Esophagus squamous epithelium (tissue), 5 donors: ENCODE measurements around the gene THAP11. TPM values are rescaled to one million over a fixed set of nuclear protein-coding genes. Genes with fewer than 3 reads are reported as not detected.
"Not testable (repeated sequence)": the region's sequence is repeated elsewhere in the genome, so short reads cannot be mapped to it uniquely, and the experiment has no call there.

Experiments
- DNase-seq: peaks from one replicate; lab custom pipeline; 2025; lab: John Stamatoyannopoulos, UW
- H3K27ac ChIP-seq, 4 donors: fragments of 200-600 bp; sonication (generic); one replicate each; pipeline ENCODE4 v1.5.1; 2016 to 2019; ENCODE audit warnings: mild to moderate bottlenecking in 1 of 4
- H3K27me3 ChIP-seq, 4 donors: fragments of 200-600 bp; sonication (generic); 1 replicate in 3 of 4; 2 replicates in 1 of 4; pipeline versions ENCODE4 v1.5.1 to v1.6.0; 2017 to 2021; ENCODE audit warnings: antibody characterized with exemption in 1 of 4
- H3K36me3 ChIP-seq, 3 donors: fragments of 200-600 bp; sonication (generic); one replicate each; pipeline ENCODE4 v1.5.1; 2016 to 2019
- H3K4me1 ChIP-seq, 3 donors: fragments of 200-600 bp; sonication (generic); one replicate each; pipeline ENCODE4 v1.5.1; 2017 to 2019
- H3K4me3 ChIP-seq, 4 donors: fragments of 200-600 bp; sonication (generic); 1 replicate in 3 of 4; 2 replicates in 1 of 4; pipeline ENCODE4 v1.5.1; 2016 to 2019; ENCODE audit warnings: mild to moderate bottlenecking in 2 of 4, moderate library complexity in 1 of 4
- H3K9me3 ChIP-seq, 3 donors: fragments of 200-600 bp; sonication (generic); one replicate each; pipeline ENCODE4 v1.5.1; 2016 to 2019
- POLR2A ChIP-seq, 4 donors: fragments of 450-650 bp; IDR thresholded peaks; one replicate each; pipeline ENCODE4 v1.6.1; 2017; ENCODE audit warnings: antibody characterized with exemption in 4 of 4, mild to moderate bottlenecking in 4 of 4, moderate library complexity in 3 of 4
- WGBS, 2 donors: methylation state at CpG; one replicate each; pipeline ENCODE4 v1.1.5; 2018; 5-methylcytosine and 5-hydroxymethylcytosine counted together
- intact Hi-C: fragments of 100-400 bp; cut with DNase I; formaldehyde crosslinking; loops from one replicate; pipeline ENCODE4 v1.15.0; 2022
- total RNA-seq, 4 donors: library from RNA; depleted of rRNA; stranded (reverse); fragments of >200 nt; gene quantifications; one replicate each; pipeline ENCODE4 v1.1.0, GENCODE V29; 2016
- TF ChIP-seq, protein P1 (sequence below), 6 experiments: fragments of 450-650 bp in 4 of 6; fragments of 200-600 bp in 2 of 6; sonication (generic) in 2 of 6; IDR thresholded peaks; one replicate each; pipeline ENCODE4 v1.5.1; 2016 to 2019; ENCODE audit warnings: antibody characterized with exemption in 6 of 6, mild to moderate bottlenecking in 4 of 6, moderate library complexity in 4 of 6
- donor health status: DM: yes; HTN: yes; CAD: no.

Gene THAP11
- total RNA-seq, 4 donors from 2014 or later, result 35.8 to 48.8 (median 42.1) TPM

DNA sequence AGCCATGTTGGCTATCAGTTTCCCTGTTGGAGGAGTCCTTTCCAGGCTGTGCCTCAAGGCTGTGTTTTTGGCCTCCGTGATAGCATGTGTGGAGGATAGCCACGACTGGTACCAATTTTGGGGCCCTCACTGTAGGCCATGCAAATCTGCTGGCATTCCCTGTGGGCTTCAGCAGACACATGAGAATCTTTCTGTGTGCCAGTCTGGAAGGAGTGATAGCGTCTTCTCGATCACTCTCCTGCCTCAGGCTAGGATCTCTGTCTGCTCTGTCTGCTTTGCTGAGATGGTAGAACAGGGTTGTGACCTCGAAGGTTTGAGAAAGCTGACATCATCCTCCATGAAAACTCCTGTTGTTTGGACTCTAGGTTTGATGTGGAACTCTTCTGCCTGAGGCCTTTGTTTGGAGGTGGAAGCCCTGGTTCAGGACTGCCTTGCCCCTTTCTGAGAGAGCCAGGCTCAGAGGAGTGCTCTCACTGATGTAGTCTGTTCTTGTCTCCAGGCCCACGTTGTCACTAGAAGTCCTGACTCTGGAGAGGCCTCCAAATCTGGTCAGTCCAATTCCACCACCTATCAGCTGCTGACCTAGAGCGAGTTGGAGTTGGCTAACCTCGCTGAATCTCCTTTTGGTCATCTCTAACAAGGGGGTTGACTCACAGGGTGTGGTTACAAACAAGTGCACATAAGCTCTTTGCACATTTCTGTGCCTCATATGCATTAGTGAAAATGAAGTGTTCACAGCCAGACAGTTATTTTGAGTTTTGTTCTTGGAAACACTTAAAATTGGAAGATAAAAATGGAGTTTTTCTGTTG lies 18.7 kb downstream of the THAP11 start:
- H3K27ac ChIP-seq, result peak overlapping the region; percentile 63 to 84 (median 73)
- no peaks in the 10 kb centered on the region for H3K9me3 ChIP-seq
- H3K4me1 ChIP-seq, result peaks cover 46 to 83% (median 62%) of the 10 kb centered on the region in 3 donors
- TF ChIP-seq POLR2A (IDR thresholded peaks at IDR 0.05), result no peak
- TF ChIP-seq, protein P1, sequence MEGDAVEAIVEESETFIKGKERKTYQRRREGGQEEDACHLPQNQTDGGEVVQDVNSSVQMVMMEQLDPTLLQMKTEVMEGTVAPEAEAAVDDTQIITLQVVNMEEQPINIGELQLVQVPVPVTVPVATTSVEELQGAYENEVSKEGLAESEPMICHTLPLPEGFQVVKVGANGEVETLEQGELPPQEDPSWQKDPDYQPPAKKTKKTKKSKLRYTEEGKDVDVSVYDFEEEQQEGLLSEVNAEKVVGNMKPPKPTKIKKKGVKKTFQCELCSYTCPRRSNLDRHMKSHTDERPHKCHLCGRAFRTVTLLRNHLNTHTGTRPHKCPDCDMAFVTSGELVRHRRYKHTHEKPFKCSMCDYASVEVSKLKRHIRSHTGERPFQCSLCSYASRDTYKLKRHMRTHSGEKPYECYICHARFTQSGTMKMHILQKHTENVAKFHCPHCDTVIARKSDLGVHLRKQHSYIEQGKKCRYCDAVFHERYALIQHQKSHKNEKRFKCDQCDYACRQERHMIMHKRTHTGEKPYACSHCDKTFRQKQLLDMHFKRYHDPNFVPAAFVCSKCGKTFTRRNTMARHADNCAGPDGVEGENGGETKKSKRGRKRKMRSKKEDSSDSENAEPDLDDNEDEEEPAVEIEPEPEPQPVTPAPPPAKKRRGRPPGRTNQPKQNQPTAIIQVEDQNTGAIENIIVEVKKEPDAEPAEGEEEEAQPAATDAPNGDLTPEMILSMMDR (IDR thresholded peaks at IDR 0.05), result no peak
- DNase-seq, result no peak
- intact Hi-C loops, result no loop called here
- no peak overlapping the region for H3K4me3 ChIP-seq
- WGBS, 2 donors, result 61 to 63% methylated on average over 6 to 8 of the region's 8 CpGs
- H3K36me3 ChIP-seq, result peaks cover 0 to 10% (median 4%) of the 10 kb centered on the region in 3 donors
- H3K27me3 ChIP-seq, result no peaks in the 10 kb centered on the region

DNA sequence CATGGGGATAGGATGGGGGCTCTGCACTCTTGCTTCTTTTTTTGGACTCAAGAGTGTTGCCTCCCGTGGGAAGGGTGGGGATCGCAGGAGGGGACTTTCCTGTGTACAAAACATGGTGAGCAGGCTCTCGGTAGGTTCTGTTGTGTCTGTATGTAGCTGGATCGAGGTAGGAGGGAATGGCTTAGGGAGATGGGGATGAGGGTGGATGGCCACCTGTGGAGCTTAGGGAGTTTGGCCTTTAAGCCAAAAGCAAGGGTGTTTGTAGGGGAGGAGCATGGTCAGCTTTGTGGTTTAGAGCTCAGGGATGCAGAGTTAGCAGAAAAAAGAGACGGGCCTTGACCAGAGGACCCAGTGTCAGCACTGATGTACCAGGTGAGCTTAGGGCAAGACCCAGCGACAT lies 19.8 kb downstream of the THAP11 start:
- WGBS, 2 donors, result 88% methylated on average over 5 to 6 of the region's 6 CpGs
- H3K27me3 ChIP-seq, result no peaks in the 10 kb centered on the region
- H3K27ac ChIP-seq, result peak overlapping the region; percentile 63 to 84 (median 73)
- H3K9me3 ChIP-seq, result no peaks in the 10 kb centered on the region
- no peak overlapping the region for H3K4me3 ChIP-seq
- TF ChIP-seq, protein P1 (IDR thresholded peaks at IDR 0.05), result no peak
- TF ChIP-seq POLR2A (IDR thresholded peaks at IDR 0.05), result no peak
- DNase-seq, result no peak
- intact Hi-C loops, result no loop called here
- H3K36me3 ChIP-seq, result peaks cover 0 to 20% (median 4%) of the 10 kb centered on the region in 3 donors
- peaks cover 40 to 72% (median 60%) of the 10 kb centered on the region in 3 donors for H3K4me1 ChIP-seq

DNA sequence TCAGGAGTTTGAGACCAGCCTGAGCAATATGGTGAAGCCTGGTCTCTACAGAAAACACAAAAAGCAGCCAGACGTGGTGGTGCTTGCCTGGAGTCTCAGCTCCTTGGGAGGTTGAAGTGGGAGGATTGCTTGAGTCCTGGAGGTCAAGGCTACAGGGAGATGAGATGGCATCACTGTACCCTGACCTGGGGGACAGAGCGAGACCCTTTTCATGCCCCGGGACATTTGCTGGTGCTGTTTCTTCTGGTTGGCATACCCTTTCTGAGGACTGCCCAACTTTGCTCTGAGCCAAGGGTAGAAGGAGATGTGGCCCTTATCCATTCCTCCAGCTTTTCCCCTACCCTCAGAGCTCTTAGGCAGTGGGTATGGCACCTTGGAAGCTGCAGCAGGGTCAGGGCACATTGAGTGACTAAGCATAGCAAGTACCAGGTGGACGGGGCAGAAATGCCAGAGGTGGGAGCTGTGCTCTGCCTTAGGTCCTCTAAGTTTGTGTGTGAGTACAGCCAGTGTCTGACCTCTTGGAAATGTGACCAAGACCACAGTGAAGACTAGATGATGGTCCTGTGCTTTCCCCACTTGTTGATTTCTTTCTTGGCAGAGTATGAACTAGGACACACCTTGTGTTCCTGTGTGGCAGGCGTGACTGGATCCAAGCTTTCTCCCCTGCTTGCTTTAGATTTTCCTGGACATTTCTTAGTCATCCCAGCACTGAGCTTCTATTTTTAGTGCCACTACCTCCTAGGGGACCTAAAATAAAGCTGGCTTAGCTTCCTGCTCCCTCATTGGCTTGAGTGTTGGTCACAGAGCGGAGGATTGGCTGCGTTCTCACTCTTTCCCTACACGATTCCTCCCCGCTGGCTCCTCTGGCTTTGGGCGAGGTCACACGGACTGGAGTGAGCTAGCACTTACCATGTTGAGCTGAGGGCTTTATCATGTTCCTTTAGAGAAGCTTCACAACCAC lies 20.8 kb downstream of the THAP11 start:
- Histone ChIP-seq H3K4me3 (peak overlapping the region in 1 of 4 donors; percentile 7), H3K36me3 (peaks cover 0 to 31% (median 12%) of the 10 kb centered on the region in 3 donors), H3K4me1 (peaks cover 30 to 62% (median 50%) of the 10 kb centered on the region in 3 donors), H3K9me3 (no peaks in the 10 kb centered on the region), H3K27me3 (no peaks in the 10 kb centered on the region), H3K27ac (peak overlapping the region; percentile 63 to 84 (median 76))
- no peak for DNase-seq
- intact Hi-C loops, result no loop called here
- WGBS, 2 donors, result 63 to 66% methylated on average over 10 of the region's 11 CpGs
- TF ChIP-seq, protein P1 (IDR thresholded peaks at IDR 0.05), result no peak
- TF ChIP-seq POLR2A (IDR thresholded peaks at IDR 0.05), result no peak

DNA sequence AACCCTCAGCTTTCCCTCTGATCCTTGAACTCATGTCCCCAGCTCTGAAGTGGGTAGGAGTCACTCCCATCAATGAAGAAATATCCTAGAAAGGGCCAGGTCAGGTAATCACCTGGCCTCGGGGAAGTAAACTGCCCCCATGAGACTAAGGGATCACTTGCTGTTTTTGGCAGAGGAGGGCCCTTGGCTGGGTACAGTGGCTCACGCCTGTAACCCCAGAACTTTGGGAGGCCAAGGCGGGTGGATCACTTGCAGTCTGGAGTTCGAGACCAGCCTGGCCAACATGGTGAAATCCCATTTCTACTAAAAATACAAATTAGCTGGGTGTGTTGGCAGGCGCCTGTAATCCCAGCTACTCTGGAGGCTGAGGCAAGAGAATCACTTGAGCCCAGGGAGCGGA lies 21.9 kb downstream of the THAP11 start:
- intact Hi-C loops, H3K9me3 ChIP-seq, DNase-seq, H3K4me3 ChIP-seq, H3K27me3 ChIP-seq: not testable (repeated sequence)
- Histone ChIP-seq H3K27ac (peak overlapping the region in 3 of 4 donors; percentile 75 to 84 (median 78)), H3K36me3 (peaks cover 0 to 42% (median 22%) of the 10 kb centered on the region in 3 donors), H3K4me1 (peaks cover 24 to 51% (median 42%) of the 10 kb centered on the region in 3 donors)
- WGBS, 2 donors, result 79 to 94% methylated on average over 2 to 3 of the region's 6 CpGs

DNA sequence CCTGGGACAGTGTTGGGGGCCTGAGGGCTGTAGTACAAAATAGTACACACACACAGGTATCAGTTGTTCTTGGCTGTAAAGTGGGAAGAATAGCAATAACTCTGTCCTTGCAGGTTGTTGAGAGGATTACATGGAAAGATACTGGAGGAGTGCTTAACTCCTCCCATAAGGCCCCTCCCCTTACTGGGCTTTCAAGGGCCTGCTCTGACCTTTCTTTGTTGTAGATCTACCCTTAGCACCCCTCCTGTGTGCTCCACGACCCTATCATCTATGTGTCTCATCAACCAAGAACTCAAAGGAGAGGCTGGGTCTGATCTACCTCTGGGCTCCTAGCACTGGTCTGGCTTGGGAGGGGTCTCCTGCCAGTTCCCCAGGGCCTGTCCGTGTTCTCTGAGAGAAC lies 22.5 kb downstream of the THAP11 start:
- no peaks in the 10 kb centered on the region for H3K27me3 ChIP-seq

More for the DNA sequence above, 22.5 kb downstream of the THAP11 start:
- intact Hi-C loops, result no loop called here
- H3K4me1 ChIP-seq, result peaks cover 24 to 51% (median 42%) of the 10 kb centered on the region in 3 donors
- H3K27ac ChIP-seq, result no peak overlapping the region
- no peaks in the 10 kb centered on the region for H3K9me3 ChIP-seq
- no peak for DNase-seq
- H3K4me3 ChIP-seq, result no peak overlapping the region
- WGBS, 2 donors, result 67 to 90% methylated on average over 1 to 2 of the region's 2 CpGs
- peaks cover 0 to 48% (median 25%) of the 10 kb centered on the region in 3 donors for H3K36me3 ChIP-seq
- no peak for TF ChIP-seq POLR2A (IDR thresholded peaks at IDR 0.05)
- TF ChIP-seq, protein P1 (IDR thresholded peaks at IDR 0.05), result no peak
